GM19395 (cell line): ENCODE data around the gene MRFAP1L1.

ENCODE experiments used
- ATAC-seq: cut with Tn5 transposase; IDR thresholded peaks from one replicate; pipeline ENCODE4 v1.9.1; 2021; ENCODE audit warnings: mild to moderate bottlenecking, moderate library complexity; ENCODE audit not compliant: unreplicated experiment

Gene MRFAP1L1

GRCh38 chr4:6665320-6665654 lies 44.4 kb downstream of the MRFAP1L1 start:
- ATAC-seq: no peak

- no peak for ATAC-seq
Measured at GRCh38 chr4:6663596-6664393, 45.9 kb downstream of the MRFAP1L1 start.

GRCh38 chr4:6662591-6662990 lies 47.1 kb downstream of the MRFAP1L1 start:
- ATAC-seq: no peak

- no peak for ATAC-seq
Measured at GRCh38 chr4:6660430-6660829, 49.2 kb downstream of the MRFAP1L1 start.

GRCh38 chr4:6659897-6660296 lies 49.8 kb downstream of the MRFAP1L1 start:
- no peak for ATAC-seq

GRCh38 chr4:6658597-6659075 lies 51.0 kb downstream of the MRFAP1L1 start:
- ATAC-seq: no peak

- ATAC-seq: no peak
Measured at GRCh38 chr4:6658209-6658595, 51.5 kb downstream of the MRFAP1L1 start.
